Karpas-422 (cell line): ENCODE measurements around the gene DHDH. TPM values are rescaled to one million over a fixed set of nuclear protein-coding genes. Genes with fewer than 3 reads are reported as not detected.
A peak's percentile ranks its signal among the peaks of the same experiment; 100 is the strongest.

Experiments
- DNase-seq: peaks from one replicate; pipeline ENCODE4 v3.0.0-alpha.2; 2015
- H2AFZ ChIP-seq: fragments of 200-600 bp; sonication (generic); 2 replicates; pipeline ENCODE4 v1.6.1; 2014; ENCODE audit warnings: antibody characterized with exemption, low read length, mixed read lengths
- H3K27ac ChIP-seq: fragments of 200-600 bp; sonication (generic); 2 replicates; pipeline ENCODE4 v1.5.1; 2014; ENCODE audit warnings: mild to moderate bottlenecking, low read length, moderate library complexity
- H3K27me3 ChIP-seq: fragments of 200-600 bp; sonication (generic); 2 replicates; pipeline ENCODE4 v1.6.1; 2014; ENCODE audit warnings: low read length, mixed read lengths
- H3K36me3 ChIP-seq: fragments of 200-600 bp; sonication (generic); 2 replicates; pipeline ENCODE4 v1.6.1; 2014; ENCODE audit warnings: low read length, mixed read lengths; ENCODE audit not compliant: insufficient read depth
- H3K4me1 ChIP-seq: fragments of 200-600 bp; sonication (generic); 2 replicates; pipeline ENCODE4 v1.6.1; 2014; ENCODE audit warnings: mild to moderate bottlenecking, low read length, mixed read lengths
- H3K4me2 ChIP-seq: fragments of 200-600 bp; sonication (generic); 2 replicates; pipeline ENCODE4 v1.6.1; 2014; ENCODE audit warnings: low read length, low read depth, mild to moderate bottlenecking; ENCODE audit not compliant: poor library complexity, severe bottlenecking
- H3K4me3 ChIP-seq: fragments of 200-600 bp; sonication (generic); 2 replicates; pipeline ENCODE4 v1.5.1; 2014; ENCODE audit warnings: mild to moderate bottlenecking, antibody characterized with exemption, low read length, mixed read lengths
- H3K79me2 ChIP-seq: fragments of 200-600 bp; sonication (generic); 2 replicates; pipeline ENCODE4 v1.6.1; 2014; ENCODE audit warnings: mild to moderate bottlenecking, low read length, mixed read lengths
- H3K9ac ChIP-seq: fragments of 200-600 bp; sonication (generic); 2 replicates; pipeline ENCODE4 v1.6.0; 2014; ENCODE audit warnings: low read length
- H3K9me2 ChIP-seq: fragments of 200-600 bp; sonication (generic), shearing (Covaris generic); replicated peaks from 2 replicates; pipeline ENCODE4 v1.6.0; 2014; ENCODE audit warnings: mild to moderate bottlenecking, low read length, moderate library complexity; ENCODE audit not compliant: insufficient read depth
- H3K9me3 ChIP-seq: fragments of 300-700, 200-600 bp; sonication (generic); 2 replicates; pipeline ENCODE4 v1.6.1; 2014; ENCODE audit warnings: low read length, mixed read lengths
- H4K20me1 ChIP-seq: fragments of 200-600 bp; sonication (generic); 2 replicates; pipeline ENCODE4 v1.6.1; 2014; ENCODE audit warnings: mild to moderate bottlenecking, antibody characterized with exemption, low read length, low read depth; ENCODE audit not compliant: insufficient read depth
- total RNA-seq: library from RNA; depleted of rRNA; stranded (reverse); fragments of >200 nt; shearing (Covaris generic); gene quantifications from 2 replicates; pipeline ENCODE4 v1.2.3, GENCODE V29; 2014; ENCODE audit warnings: low replicate concordance

DHDH gene
- total RNA-seq, 1 experiment from 2014 or later, result 3.3 TPM

- DNase-seq, result peak; percentile 40
- Histone ChIP-seq H3K27ac (no peak overlapping the region), H3K4me3 (no peak overlapping the region), H3K9me2 (no peaks in the 10 kb centered on the region), H3K9ac (no peak overlapping the region), H3K79me2 (no peaks in the 10 kb centered on the region), H2AFZ (no peak overlapping the region), H3K4me1 (no peaks in the 10 kb centered on the region), H3K4me2 (no peak overlapping the region), H3K27me3 (0 out of 2 replicates have a peak, but pooled peaks cover 2% of the 10 kb centered on the region), H4K20me1 (no peaks in the 10 kb centered on the region), H3K9me3 (peaks cover 4% of the 10 kb centered on the region; the same call in 1 of the 2 replicates), H3K36me3 (no peaks in the 10 kb centered on the region)
These were observed 13.2 kb downstream of the DHDH start for GRCh38 chr19:48946463-48947257.

GRCh38 chr19:48947258-48947542 is 13.7 kb downstream of the DHDH start:
- peak; percentile 38 for DNase-seq
- H3K9me3 ChIP-seq, result 0 out of 2 replicates have a peak, but pooled peaks cover 4% of the 10 kb centered on the region
- H3K27ac ChIP-seq, result no peak overlapping the region
- no peaks in the 10 kb centered on the region for H3K9me2 ChIP-seq
- H3K36me3 ChIP-seq, result no peaks in the 10 kb centered on the region
- H3K4me1 ChIP-seq, result no peaks in the 10 kb centered on the region
- no peak overlapping the region for H3K4me2 ChIP-seq
- no peak overlapping the region for H3K9ac ChIP-seq
- no peaks in the 10 kb centered on the region for H4K20me1 ChIP-seq
- no peak overlapping the region for H3K4me3 ChIP-seq
- H3K79me2 ChIP-seq, result no peaks in the 10 kb centered on the region
- 0 out of 2 replicates have a peak, but pooled peaks cover 2% of the 10 kb centered on the region for H3K27me3 ChIP-seq
- H2AFZ ChIP-seq, result no peak overlapping the region

GRCh38 chr19:48950159-48950558 is 16.7 kb downstream of the DHDH start:
- Histone ChIP-seq H3K9me3 (0 out of 2 replicates have a peak, but pooled peaks cover 4% of the 10 kb centered on the region), H4K20me1 (no peaks in the 10 kb centered on the region; the same call in 1 of the 2 replicates), H3K36me3 (no peaks in the 10 kb centered on the region), H3K4me3 (no peak overlapping the region), H3K4me1 (peaks cover 4% of the 10 kb centered on the region), H3K27me3 (0 out of 2 replicates have a peak, but pooled peaks cover 2% of the 10 kb centered on the region), H3K4me2 (no peak overlapping the region), H3K27ac (no peak overlapping the region), H3K79me2 (peaks cover 4% of the 10 kb centered on the region), H2AFZ (no peak overlapping the region), H3K9me2 (no peaks in the 10 kb centered on the region), H3K9ac (no peak overlapping the region)
- DNase-seq, result peak; percentile 39

- no peaks in the 10 kb centered on the region for H3K27me3 ChIP-seq
- H3K9me2 ChIP-seq, result no peaks in the 10 kb centered on the region
- H4K20me1 ChIP-seq, result no peaks in the 10 kb centered on the region; the same call in 1 of the 2 replicates
- peaks cover 11% of the 10 kb centered on the region for H3K4me1 ChIP-seq
- H3K4me3 ChIP-seq, result no peak overlapping the region
- H3K4me2 ChIP-seq, result no peak overlapping the region
- peaks cover 12% of the 10 kb centered on the region for H3K79me2 ChIP-seq
- no peak overlapping the region for H2AFZ ChIP-seq
- H3K36me3 ChIP-seq, result peaks cover 2% of the 10 kb centered on the region; the same call in 1 of the 2 replicates
- DNase-seq, result peak; percentile 37
- H3K9ac ChIP-seq, result no peak overlapping the region
- no peak overlapping the region for H3K27ac ChIP-seq
- H3K9me3 ChIP-seq, result 0 out of 2 replicates have a peak, but pooled peaks cover 4% of the 10 kb centered on the region
These were observed 17.5 kb downstream of the DHDH start for GRCh38 chr19:48950830-48951519.

GRCh38 chr19:48953141-48953540 is 19.6 kb downstream of the DHDH start:
- H3K9ac ChIP-seq, result no peak overlapping the region

GRCh38 chr19:48953990-48954594 is 20.6 kb downstream of the DHDH start:
- Histone ChIP-seq H4K20me1 (no peaks in the 10 kb centered on the region; the same call in 1 of the 2 replicates), H3K4me3 (peak overlapping the region; percentile 90), H3K9me2 (no peaks in the 10 kb centered on the region), H2AFZ (peak overlapping the region; percentile 62), H3K9me3 (no peaks in the 10 kb centered on the region), H3K27ac (no peak overlapping the region), H3K9ac (peak overlapping the region; percentile 96), H3K36me3 (peaks cover 10% of the 10 kb centered on the region; the same call in 1 of the 2 replicates), H3K79me2 (peaks cover 20% of the 10 kb centered on the region), H3K4me2 (peak overlapping the region; percentile 93), H3K4me1 (peaks cover 14% of the 10 kb centered on the region), H3K27me3 (no peaks in the 10 kb centered on the region)
- peak; percentile 42 for DNase-seq

More at GRCh38 chr19:48953141-48953540, 19.6 kb downstream of the DHDH start:
- H3K79me2 ChIP-seq, result peaks cover 20% of the 10 kb centered on the region
- no peak overlapping the region for H3K27ac ChIP-seq
- peak; percentile 36 for DNase-seq
- no peaks in the 10 kb centered on the region for H3K9me3 ChIP-seq
- no peak overlapping the region for H2AFZ ChIP-seq
- H3K4me2 ChIP-seq, result no peak overlapping the region
- no peak overlapping the region for H3K4me3 ChIP-seq
- H3K36me3 ChIP-seq, result peaks cover 10% of the 10 kb centered on the region; the same call in 1 of the 2 replicates
- H3K9me2 ChIP-seq, result no peaks in the 10 kb centered on the region
- no peaks in the 10 kb centered on the region for H3K27me3 ChIP-seq
- H4K20me1 ChIP-seq, result no peaks in the 10 kb centered on the region; the same call in 1 of the 2 replicates
- peaks cover 14% of the 10 kb centered on the region for H3K4me1 ChIP-seq

GRCh38 chr19:48954595-48955307 is 21.3 kb downstream of the DHDH start, which contains the start of gene BAX:
Gene BAX, plus strand, starts transcription at chr19:48954875. Its CDS starts 54 bp downstream, at chr19:48954929.
- Histone ChIP-seq H3K4me2 (peak within 1 kb of the TSS; percentile 93), H3K4me3 (peak within 1 kb of the TSS; percentile 90), H3K4me1 (peaks cover 14% of the 10 kb centered on the region), H3K27me3 (no peaks in the 10 kb centered on the region), H3K27ac (peak within 1 kb of the TSS; percentile 62), H2AFZ (peak within 1 kb of the TSS; percentile 62), H3K36me3 (peaks cover 10% of the 10 kb centered on the region; the same call in 1 of the 2 replicates), H3K9me3 (no peaks in the 10 kb centered on the region), H3K9ac (peak within 1 kb of the TSS; percentile 96), H4K20me1 (no peaks in the 10 kb centered on the region; the same call in 1 of the 2 replicates), H3K79me2 (peaks cover 20% of the 10 kb centered on the region), H3K9me2 (no peaks in the 10 kb centered on the region)
- peak; percentile 100 for DNase-seq
